Activated CD8-positive, alpha-beta T cell treated with anti-CD3 and anti-CD28 coated beads for 36 hours (primary cell): ENCODE measurements around the gene XXYLT1. TPM values are rescaled to one million over a fixed set of nuclear protein-coding genes. Genes with fewer than 3 reads are reported as not detected.
A peak's percentile ranks its signal among the peaks of the same experiment; 100 is the strongest.

Experiments
- ATAC-seq: fragments of 200-7000 bp; cut with Tn5 transposase; one replicate; pipeline ENCODE4 v1.10.0; 2021; ENCODE audit warnings: mild to moderate bottlenecking, moderate library complexity
- CTCF ChIA-PET: fragments of 350-600 bp; sonication (Branson Sonifier 250); formaldehyde crosslinking; loops from one replicate; lab custom pipeline; 2021; ENCODE audit warnings: antibody characterized with exemption; lab: Charles Lee
- POLR2A ChIA-PET: fragments of 350-600 bp; sonication (Branson Sonifier 250); formaldehyde crosslinking; loops from one replicate; lab custom pipeline; 2021; ENCODE audit warnings: antibody characterized with exemption; lab: Charles Lee
- DNase-seq: peaks from one replicate; pipeline ENCODE4 v3.0.0-alpha.2; 2020
- H3K27ac Mint-ChIP-seq: one replicate; pipeline ENCODE4 v1.8.0; 2021; ENCODE audit warnings: mild to moderate bottlenecking, mixed read lengths
- H3K27me3 Mint-ChIP-seq: one replicate; pipeline ENCODE4 v1.8.0; 2021; ENCODE audit warnings: mixed read lengths
- H3K36me3 Mint-ChIP-seq: one replicate; pipeline ENCODE4 v1.8.0; 2021; ENCODE audit warnings: low read depth, mixed read lengths
- H3K4me1 Mint-ChIP-seq: one replicate; pipeline ENCODE4 v1.8.0; 2021; ENCODE audit warnings: low read depth, mixed read lengths
- H3K4me3 Mint-ChIP-seq: one replicate; pipeline ENCODE4 v1.8.0; 2021; ENCODE audit warnings: mild to moderate bottlenecking, moderate library complexity, mixed read lengths
- H3K9me3 Mint-ChIP-seq: one replicate; pipeline ENCODE4 v1.8.0; 2021; ENCODE audit warnings: mixed read lengths
- CTCF ChIP-seq: fragments of 200-600 bp; IDR thresholded peaks from one replicate; pipeline ENCODE4 v1.8.0; 2022; ENCODE audit warnings: antibody characterized with exemption, mild to moderate bottlenecking
- intact Hi-C: fragments of 100-400 bp; cut with micrococcal nuclease; formaldehyde crosslinking; loops from one replicate; pipeline ENCODE4 v1.10.0; 2022
- total RNA-seq, 2 experiments: library from RNA; stranded (reverse); gene quantifications; one replicate each; pipeline ENCODE4 v1.2.3, GENCODE V29; 2021

The XXYLT1 gene
- total RNA-seq, 2 experiments from 2014 or later: 8.4 to 9.6 TPM

GRCh38 chr3:195170496-195170895 is 100.5 kb downstream of the XXYLT1 start:
- intact Hi-C loops: no loop called here
- Mint-ChIP-seq H3K4me1 (peaks cover 7% of the 10 kb centered on the region), H3K27me3 (no peaks in the 10 kb centered on the region), H3K27ac (no peak overlapping the region), H3K36me3 (peaks cover 5% of the 10 kb centered on the region), H3K9me3 (no peaks in the 10 kb centered on the region), H3K4me3 (no peak overlapping the region)
- ATAC-seq: no peak
- TF ChIP-seq CTCF: no peak
- CTCF ChIA-PET: no interaction called here
- no peak for DNase-seq
- POLR2A ChIA-PET: no interaction called here

GRCh38 chr3:195169011-195169649 is 101.8 kb downstream of the XXYLT1 start:
- Mint-ChIP-seq H3K4me3 (no peak overlapping the region), H3K27ac (no peak overlapping the region), H3K4me1 (peaks cover 18% of the 10 kb centered on the region), H3K9me3 (no peaks in the 10 kb centered on the region), H3K36me3 (no peaks in the 10 kb centered on the region), H3K27me3 (no peaks in the 10 kb centered on the region)
- ChIA-PET POLR2A (no interaction called here), CTCF (no interaction called here)
- TF ChIP-seq CTCF: no peak
- intact Hi-C loops: no loop called here
- ATAC-seq: no peak
- DNase-seq: no peak

- ChIA-PET CTCF (interaction anchor here (1.4 kb wide), 1 partner anchor 480 kb away, joined by 3 read pairs; no protein-coding TSS in a partner anchor), POLR2A (interaction anchor here (0.9 kb wide), 1 partner anchor 11 kb away, joined by 3 read pairs; no protein-coding TSS in a partner anchor)
- H3K36me3 Mint-ChIP-seq: no peaks in the 10 kb centered on the region
- no peaks in the 10 kb centered on the region for H3K27me3 Mint-ChIP-seq
- intact Hi-C loops: no loop called here
- no peak overlapping the region for H3K4me3 Mint-ChIP-seq
- H3K4me1 Mint-ChIP-seq: peaks cover 26% of the 10 kb centered on the region
- no peaks in the 10 kb centered on the region for H3K9me3 Mint-ChIP-seq
- ATAC-seq: no peak
- DNase-seq: no peak
- TF ChIP-seq CTCF: no peak
- peak overlapping the region; percentile 17 for H3K27ac Mint-ChIP-seq
Measured at GRCh38 chr3:195168009-195168762, 102.8 kb downstream of the XXYLT1 start.

GRCh38 chr3:195165790-195166189 is 105.2 kb downstream of the XXYLT1 start:
- ATAC-seq (peak; percentile 50), DNase-seq (no peak)
- H3K27me3 Mint-ChIP-seq: no peaks in the 10 kb centered on the region
- peaks cover 38% of the 10 kb centered on the region for H3K4me1 Mint-ChIP-seq
- ChIA-PET POLR2A (no interaction called here), CTCF (interaction anchor here (1.4 kb wide), 1 partner anchor 356 kb away, joined by 4 read pairs; no protein-coding TSS in a partner anchor)
- H3K36me3 Mint-ChIP-seq: no peaks in the 10 kb centered on the region
- intact Hi-C loops: no loop called here
- no peak overlapping the region for H3K4me3 Mint-ChIP-seq
- H3K27ac Mint-ChIP-seq: no peak overlapping the region
- no peaks in the 10 kb centered on the region for H3K9me3 Mint-ChIP-seq
- TF ChIP-seq CTCF: no peak

GRCh38 chr3:195165265-195165609 is 105.7 kb downstream of the XXYLT1 start:
- Mint-ChIP-seq H3K27me3 (no peaks in the 10 kb centered on the region), H3K27ac (no peak overlapping the region), H3K36me3 (no peaks in the 10 kb centered on the region), H3K4me3 (no peak overlapping the region), H3K9me3 (no peaks in the 10 kb centered on the region), H3K4me1 (peaks cover 38% of the 10 kb centered on the region)
- CTCF ChIA-PET: interaction anchor here (1.4 kb wide), 1 partner anchor 357 kb away, joined by 4 read pairs; no protein-coding TSS in a partner anchor
- no peak for ATAC-seq
- no peak for DNase-seq
- POLR2A ChIA-PET: no interaction called here
- no peak for TF ChIP-seq CTCF
- intact Hi-C loops: no loop called here
